HG03521 (cell line): ENCODE measurements around the gene RFC3.
"Not testable (repeated sequence)": the region's sequence is repeated elsewhere in the genome, so short reads cannot be mapped to it uniquely, and the experiment has no call there.

Experiments used
- ATAC-seq: cut with Tn5 transposase; IDR thresholded peaks from one replicate; pipeline ENCODE4 v1.9.1; 2021; ENCODE audit warnings: mild to moderate bottlenecking, moderate library complexity; ENCODE audit not compliant: unreplicated experiment

Gene RFC3

DNA sequence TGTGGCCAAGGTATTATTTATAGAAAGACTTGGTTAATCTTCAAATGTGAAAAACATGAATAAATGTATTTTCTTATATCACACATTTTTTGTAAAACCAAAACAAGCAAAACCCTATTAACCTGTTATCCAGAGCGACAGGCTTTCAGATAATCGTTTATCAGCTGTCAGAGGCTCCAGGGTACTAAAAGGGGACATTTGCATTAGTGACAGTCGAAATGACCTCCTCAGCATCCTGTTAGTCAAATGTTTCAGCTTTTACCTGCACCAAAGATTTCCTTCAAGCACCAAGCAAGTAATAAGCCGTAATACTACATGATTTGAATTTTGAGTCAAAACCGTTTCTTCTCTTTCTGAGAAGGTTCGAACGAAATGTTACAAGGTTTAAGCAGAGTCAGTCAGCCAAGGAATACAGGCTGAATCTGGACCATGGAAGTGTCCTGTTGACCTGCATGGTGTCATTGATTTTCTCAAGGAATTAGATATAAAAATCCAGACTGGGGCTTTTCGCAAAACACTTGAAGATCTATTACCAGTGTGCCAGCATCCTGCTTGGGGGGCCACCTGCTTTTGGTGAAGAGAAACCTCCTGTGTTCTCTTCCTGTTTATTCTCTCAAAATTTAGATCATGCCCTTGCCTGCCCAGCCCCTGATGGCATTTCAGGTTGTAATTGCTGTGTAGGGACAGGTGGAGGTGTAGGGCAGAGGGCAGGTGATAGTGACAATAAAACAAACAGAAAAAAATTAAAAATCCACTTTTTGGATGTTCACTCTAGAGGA, 11.3 kb upstream of the RFC3 start:
- ATAC-seq, result no peak

DNA sequence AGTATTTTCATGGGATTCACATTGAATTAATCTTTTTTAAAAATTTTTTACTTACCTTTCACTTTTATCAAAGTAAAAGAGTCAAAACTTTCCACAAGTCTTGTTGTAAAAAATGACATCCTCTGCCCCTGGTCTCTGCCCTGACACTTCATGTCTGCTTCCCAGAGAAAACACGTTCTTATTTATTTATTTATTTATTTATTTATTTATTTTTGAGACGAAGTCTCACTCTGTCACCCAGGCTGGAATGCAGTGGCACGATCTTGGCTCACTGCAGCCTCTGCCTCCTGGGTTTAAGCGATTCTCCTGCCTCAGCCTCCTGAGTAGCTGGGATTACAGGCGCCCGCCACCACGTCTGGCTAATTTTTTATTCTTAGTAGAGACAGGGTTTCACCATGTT, 5.1 kb upstream of the RFC3 start:
- not testable (repeated sequence) for ATAC-seq

DNA sequence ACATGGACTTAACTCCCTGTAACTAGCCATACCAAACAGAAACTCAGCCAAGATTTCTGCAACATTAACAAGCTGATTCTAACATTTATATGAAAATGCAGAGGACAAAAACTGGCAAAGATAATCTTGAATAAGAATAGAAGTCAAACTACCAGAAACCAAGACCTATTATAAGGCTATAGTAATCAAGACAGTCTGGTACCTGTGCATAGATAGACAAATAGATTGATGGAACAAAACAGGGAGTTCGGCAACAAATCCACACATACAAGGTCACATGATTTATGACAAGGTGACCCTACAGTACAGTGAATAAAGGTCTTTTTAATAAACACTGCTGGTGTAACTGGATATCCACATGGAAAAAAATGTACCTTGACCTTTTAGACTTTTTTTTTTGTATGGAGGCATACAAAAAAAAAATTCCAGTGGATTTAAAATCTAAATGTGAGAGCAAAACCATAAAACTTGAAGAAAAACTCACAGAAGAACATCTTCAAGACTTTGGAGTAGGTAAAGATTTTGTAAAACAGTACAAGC, 2.9 kb upstream of the RFC3 start:
- no peak for ATAC-seq

DNA sequence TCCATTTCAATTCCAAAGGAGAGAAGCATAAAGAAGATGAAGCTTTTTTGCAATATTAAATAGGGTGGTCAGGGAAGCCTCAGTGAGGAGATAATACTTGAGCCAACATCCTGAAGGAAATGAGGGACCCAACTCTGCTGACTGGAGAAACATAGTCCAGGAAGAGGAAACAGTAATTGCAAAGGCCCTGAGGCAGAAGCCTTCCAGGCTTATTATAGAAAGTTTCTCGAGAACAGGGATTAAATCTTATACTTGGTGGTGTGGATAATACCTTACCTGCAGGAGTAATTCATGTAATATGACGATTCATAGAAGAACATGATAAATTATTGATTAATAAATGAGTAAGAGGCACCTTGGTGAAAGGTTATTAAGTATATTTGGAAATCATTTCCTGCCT, 1.0 kb upstream of the RFC3 start:
- no peak for ATAC-seq

DNA sequence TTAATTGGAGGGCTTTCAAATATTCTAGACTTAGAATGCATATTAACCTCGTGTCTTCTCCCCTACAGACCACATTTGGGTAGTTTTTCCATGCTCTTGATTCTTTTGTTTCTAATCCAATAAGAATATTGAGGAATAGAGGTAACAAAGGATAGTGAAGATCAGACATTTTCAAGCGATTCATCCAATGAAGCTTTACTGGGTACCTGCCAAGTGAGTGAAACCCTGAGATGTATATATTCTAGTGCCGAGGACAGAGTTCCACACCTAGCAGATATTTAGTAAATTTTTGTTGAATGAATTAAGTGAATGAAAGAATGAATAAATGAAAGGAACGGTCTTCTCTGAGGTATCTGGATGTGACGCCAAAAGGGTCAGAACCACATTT, 442 bp upstream of the RFC3 start:
- no peak for ATAC-seq

DNA sequence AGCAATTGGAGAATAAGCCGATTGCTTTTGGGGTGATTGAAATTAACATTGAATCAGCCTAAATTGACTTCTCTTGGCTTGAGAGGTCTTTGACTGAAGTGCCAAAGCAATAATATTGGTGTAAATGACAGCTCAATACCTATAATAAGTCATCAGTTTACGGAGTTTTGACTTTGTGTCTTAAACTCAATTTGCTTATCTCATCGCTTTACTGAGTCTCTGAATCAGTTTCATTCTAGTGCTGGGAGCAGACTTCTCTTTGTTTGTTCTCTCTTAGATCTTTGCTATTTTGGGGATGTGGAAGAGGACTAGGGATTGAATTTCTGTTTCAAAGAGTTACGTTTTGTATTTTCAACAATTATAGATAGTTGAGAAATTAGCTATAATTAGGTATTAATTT, 7.1 kb downstream of the RFC3 start:
- no peak for ATAC-seq

DNA sequence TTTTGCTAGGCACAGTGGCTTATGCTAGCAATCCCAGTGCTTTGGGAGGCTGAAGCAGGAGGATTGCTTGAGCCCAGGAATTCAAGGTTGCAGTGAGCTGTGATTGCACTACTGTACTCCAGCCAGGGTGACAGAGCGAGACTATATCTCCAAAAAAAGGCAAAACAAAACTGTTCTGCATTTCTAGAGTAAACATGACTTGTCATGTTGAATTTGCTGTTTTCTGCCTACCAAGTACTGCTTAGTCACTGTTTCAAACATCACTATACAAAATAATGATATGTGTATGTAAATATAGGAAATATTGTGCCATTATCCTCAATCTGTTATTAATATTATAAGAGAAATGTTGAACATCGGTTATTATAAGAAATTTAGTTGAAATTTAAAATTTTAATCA, 9.2 kb downstream of the RFC3 start:
- no peak for ATAC-seq

DNA sequence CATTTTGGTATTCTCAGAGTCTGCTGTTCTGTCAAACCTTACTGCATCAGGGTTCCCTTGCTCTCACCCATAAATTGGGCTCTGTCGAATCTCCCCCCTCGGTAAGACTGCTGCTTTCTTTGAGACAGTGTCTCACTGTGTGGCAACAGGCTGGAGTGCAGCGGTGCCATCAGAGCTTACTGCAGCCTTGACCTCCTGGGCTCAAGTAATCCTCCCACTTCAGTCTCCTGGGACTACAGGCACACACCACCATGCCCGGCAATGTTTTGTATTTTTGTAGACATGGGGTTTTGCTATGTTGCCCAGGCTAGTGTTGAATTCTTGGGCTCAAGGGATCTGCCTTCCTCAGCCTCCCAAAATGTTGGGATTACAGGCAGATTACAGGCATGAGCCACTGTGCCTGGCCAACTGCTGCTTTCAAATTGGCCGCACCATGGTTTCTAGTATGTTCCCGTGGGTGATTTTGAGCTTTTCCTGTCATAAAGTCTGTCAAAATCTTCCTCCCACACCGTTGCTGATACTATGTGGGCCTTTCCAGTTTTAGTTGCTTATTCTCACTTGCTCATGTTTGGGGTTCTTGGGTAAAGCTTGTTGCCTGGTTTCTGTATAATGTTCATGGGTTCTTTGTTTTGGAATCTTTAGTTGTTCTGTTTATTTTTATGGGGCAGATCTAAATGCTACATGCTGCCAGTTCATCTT, 10.6 kb downstream of the RFC3 start:
- no peak for ATAC-seq

DNA sequence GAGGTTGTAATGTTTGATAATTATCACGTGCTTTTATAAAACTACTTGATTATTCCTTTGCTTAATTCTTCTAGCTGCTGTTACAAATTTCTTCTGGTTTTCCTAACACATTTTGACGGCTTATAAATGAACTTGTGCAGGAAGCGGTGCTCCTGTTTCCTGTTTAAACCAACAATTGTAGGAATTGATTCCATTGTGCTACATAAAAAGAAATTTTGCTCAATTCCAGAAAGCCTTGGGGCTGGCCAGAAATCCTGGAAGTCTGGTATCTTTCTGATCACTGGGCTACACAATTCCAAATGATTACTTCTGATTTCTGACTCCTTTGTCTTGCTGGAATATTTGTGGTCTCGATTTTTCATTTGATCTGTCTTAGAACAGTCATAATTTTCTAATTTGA, 14.9 kb downstream of the RFC3 start:
- no peak for ATAC-seq

DNA sequence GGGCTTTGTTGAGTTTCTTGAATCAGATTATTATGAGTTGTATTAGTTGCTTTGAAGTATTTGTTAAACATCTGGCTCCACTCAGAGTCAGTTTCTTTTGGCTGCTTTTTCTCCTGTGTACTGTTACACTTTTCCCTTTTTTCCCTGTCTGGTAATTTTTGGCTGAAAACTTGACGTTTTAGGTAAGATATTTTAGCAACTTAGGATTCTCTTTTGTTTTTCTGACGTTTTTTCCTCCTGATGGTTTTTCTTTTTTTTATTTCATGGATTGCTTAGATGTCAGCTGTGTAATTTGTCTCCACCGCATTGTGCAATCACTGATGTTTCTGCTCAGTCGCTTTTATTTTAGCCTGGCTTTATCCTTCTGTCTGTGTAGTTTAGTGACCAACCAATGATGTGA, 20.7 kb downstream of the RFC3 start:
- no peak for ATAC-seq

DNA sequence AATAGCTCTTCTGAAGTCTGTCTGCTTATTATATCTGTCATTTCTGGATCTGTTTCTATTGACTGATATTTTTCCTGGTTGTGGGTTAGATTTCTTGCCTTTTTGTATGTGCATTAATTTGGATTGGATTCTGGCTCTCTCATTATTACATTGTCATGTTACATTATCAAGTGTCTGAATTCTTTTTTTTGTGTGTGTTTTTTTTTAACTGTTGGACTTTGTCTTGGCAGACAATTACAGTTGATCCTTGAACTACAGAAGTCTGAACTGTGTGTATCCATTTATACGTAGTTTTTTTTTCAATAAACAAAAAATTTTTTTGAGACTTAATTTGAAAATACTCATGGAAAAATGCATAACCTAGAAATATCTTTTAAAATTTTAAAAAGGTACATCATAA, 22.5 kb downstream of the RFC3 start:
- ATAC-seq, result no peak

DNA sequence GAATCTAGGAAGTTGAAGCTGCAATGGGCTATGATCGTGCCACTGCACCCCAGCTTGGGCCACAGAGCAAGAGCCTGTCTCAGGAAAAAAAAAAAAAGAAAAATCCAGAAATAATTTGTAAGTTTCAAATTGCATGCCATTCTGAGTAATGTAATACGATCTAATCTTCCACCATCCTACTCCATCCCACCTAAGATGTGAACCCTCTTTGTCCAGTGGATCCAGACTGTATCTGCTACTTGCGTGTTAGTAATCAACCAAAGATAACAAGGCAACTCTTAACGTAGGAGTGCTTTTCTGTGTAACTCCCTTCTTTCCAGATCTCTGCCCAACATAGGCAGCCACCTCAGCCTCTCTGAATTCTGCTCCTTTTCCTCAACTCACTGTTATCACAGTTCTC, 24.3 kb downstream of the RFC3 start:
- ATAC-seq, result no peak

DNA sequence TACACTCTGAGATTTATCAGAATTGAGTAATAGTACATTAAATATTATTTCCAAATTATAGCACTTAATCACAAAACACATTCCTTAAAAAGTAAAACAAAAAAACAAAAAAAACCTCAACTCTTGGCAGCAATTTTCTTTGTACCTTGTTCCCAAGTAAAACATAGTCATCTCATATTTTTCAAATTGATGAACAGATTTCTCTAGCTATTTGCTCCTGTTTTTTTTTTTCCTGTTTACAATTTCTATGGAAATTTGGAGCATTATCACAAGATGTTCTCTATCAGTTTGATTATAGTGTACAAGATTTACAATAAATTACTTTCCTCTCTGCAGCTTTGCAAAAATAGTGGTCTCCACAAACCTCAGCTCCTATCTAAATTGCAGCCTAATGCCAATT, 25.0 kb downstream of the RFC3 start:
- ATAC-seq, result no peak

DNA sequence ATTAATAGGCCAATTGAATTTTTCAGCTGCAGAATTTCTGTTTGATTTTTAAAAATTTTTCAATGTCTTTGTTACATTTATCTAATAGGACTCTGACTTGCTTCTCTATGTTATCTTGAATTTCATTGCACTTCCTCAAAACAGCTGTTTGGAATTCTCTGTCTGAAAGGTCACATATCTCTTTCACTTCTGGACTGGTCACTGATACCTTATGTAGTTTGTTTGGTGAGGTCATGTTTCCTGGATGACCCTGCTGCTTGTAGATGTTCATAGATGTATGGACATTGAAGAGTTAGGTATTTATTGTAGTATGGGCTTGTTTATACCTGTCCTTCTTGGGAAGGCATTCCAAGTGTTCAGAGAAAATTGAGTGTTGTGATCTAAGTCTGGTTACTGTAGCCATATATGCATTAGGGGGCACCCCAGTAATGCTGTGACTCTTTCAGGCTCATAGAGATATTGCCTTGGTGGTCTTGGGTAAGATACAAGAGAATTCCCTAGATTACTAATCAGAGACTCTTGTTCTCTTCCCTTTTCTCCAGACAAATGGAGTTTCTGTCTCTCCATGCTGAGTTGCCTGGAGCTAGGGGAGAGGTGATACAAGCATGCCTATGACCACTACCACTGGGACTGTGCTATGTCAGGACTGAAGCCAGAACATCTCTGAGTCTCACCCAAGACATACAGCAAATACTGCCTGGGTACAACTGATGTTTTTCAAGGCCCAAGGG, 27.8 kb downstream of the RFC3 start:
- ATAC-seq, result no peak

DNA sequence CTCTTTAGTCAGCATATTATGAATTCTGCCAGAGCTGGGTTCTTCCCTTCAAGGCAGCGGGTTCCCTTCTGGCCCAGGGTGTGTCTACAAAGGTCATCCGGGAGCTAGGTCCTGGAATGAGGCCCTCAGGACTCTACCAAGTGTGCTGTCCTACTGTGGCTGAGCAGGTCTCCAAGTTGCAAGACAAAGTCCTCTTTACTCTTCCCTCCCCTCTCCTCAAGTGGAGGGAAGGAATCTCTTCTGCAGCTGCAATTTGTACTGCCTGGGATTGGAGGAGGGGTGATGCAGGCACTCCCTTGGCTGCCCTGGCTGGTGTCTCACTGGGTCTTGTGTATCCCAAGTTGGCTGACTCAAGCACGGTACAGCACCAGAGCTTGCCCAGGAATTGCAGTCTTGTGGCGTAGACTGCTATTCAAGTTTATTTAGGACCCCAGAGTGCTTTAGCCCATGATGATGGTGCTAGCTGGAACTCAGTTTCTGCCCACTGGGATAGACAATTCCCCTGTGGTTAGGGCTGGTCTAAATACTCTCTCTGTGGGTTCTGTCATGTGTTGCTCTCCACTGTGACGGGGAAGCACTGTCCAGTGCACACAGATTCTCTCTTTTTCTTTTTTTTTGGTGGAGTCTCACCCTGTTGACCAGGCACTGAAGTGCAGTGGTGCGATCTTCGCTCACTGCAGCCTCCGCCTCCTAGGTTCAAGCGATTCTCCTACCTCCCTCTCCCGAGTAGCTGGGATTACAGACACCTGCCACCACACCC, 28.5 kb downstream of the RFC3 start:
- ATAC-seq, result no peak

DNA sequence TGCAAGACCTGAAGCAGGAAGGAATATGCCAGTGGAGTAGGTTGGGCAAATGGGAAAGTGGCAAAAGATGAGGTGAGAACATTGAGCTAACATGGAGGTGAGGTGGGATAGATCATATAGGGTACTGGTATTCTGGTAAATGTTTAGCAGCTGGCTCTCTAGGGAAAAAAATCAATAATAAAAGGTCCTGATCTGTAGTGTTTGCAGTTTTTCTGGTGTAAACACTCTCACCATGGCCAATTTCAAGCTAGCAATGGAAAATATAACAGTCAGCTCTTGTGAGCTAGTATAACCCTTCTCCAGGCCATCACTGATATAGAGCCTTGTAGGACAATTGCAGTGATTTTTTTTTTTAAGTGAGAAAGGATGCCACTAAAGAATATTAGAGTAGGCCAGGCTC, 31.3 kb downstream of the RFC3 start:
- no peak for ATAC-seq

DNA sequence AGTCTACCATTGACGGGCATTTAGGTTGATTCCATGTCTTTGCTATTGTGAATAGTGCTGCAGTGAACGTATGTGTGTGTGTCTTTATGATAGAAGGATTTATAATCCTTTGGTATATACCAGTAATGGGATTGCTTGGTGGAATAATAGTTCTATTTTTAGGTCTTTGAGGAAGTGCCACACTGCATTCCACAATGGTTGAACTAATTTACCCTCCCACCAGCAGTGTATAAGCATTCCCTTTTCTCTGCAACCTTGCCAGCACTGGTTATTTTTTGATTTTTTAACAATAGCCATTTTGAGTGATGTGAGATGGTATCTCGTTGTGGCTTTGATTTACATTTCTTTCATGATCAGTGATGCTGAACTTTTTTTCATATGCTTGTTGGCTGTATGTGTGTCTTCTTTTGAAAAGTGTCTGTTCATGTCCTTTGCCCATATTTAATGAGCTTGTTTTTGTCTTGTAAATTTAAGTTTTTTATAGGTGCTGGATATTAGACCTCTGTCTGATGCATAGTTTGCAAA, 37.5 kb downstream of the RFC3 start:
- no peak for ATAC-seq

DNA sequence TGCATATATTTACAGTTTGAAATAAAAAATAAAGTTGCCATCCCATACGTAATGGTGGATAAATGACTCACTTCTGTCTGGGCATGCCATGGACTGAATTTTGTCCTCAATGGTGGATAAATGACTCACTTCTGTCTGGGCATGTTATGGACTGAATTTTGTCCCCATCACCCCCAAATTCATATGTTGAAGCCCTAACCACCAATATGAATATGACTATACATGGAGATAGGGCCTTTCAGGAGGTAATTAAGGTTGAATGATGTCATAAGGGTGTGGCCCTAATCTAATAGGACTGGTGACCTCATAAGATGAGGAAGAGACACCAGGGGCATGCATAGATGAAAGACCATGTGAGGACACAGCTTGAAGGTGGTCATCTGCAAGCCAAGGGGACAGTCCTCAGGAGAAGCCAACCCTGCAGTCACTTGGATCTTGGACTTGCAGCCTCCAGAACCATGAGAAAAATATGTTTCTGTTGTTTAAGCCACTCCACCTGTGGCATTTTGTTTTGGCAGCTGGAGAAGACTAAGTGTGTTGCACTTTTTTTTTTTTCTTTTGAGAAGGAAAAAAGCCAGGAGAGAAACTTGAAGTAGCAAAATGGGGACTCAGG, 41.8 kb downstream of the RFC3 start:
- no peak for ATAC-seq

DNA sequence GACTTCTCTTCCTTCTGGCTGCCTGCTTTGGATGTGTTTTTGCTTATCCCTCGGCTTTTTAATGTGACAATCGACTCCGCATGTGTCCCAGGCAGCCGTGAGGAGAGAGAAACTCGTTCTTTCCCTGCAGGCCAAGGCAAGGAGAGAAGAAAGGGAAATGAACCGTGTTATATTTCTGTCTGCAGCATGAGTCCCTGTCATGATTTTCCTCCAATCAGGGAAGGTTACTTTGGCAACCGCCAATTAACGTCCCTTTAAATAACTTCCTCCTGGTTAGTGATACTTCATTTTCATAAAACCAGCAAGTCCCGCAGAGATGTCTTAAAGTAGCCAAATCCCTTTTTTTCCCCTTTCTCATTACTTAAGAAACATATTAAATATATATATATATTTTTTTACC, 42.6 kb downstream of the RFC3 start:
- ATAC-seq, result no peak

DNA sequence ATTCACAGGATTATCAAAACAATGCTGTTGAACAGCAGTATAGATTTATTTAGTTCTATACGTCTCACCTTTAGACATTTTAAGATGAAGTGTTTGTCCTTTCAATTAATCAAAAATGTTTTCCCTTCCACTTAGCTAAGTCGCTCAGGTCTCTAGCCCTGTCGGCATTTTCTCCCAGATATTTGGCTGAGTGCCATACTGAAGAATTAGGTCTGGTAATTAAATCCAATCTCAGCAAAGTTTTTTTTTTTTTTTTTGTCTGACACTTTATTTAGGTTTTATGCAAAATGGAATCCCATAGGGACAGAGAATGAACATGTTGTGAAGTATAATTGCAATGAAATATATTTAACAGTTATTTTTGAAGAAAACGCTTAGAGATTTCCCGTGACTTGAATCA, 44.1 kb downstream of the RFC3 start:
- ATAC-seq, result no peak
